Esophagus muscularis mucosa (tissue), 4 donors: ENCODE data around the gene SETD4. TPM values are rescaled to one million over a fixed set of nuclear protein-coding genes. Genes with fewer than 3 reads are reported as not detected.

ENCODE experiments used
- DNase-seq: peaks from one replicate; pipeline ENCODE4 v3.0.0-alpha.2; 2017; ENCODE audit errors: extremely low spot score
- H3K27ac ChIP-seq, 4 donors: fragments of 200-600 bp; sonication (generic); replicated peaks in 1 of 4; 1 replicate in 3 of 4; 2 replicates in 1 of 4; pipeline ENCODE4 v1.5.1; 2016 to 2019; ENCODE audit warnings: mild to moderate bottlenecking in 1 of 4
- H3K27me3 ChIP-seq, 4 donors: fragments of 200-600 bp; sonication (generic); one replicate each; pipeline versions ENCODE4 v1.5.1 to v1.6.0; 2016 to 2019
- H3K36me3 ChIP-seq, 4 donors: fragments of 200-600 bp; sonication (generic); one replicate each; pipeline ENCODE4 v1.5.1; 2016 to 2019
- H3K4me1 ChIP-seq, 4 donors: fragments of 200-600 bp; sonication (generic); one replicate each; pipeline ENCODE4 v1.5.1; 2016 to 2019
- H3K4me3 ChIP-seq, 4 donors: fragments of 200-600 bp; sonication (generic); 1 replicate in 2 of 4; 2 replicates in 2 of 4; pipeline ENCODE4 v1.5.1; 2016 to 2019; ENCODE audit warnings: mild to moderate bottlenecking in 4 of 4, moderate library complexity in 1 of 4
- H3K9me3 ChIP-seq, 4 donors: fragments of 200-600 bp; sonication (generic); 1 replicate in 3 of 4; 2 replicates in 1 of 4; pipeline ENCODE4 v1.5.1; 2016 to 2019
- CTCF ChIP-seq, 3 experiments: fragments of 200-600 bp in 2 of 3; fragments of 450-650 bp in 1 of 3; sonication (generic) in 2 of 3; IDR thresholded peaks; one replicate each; pipeline ENCODE4 v1.5.1; 2017 to 2019; ENCODE audit warnings: antibody characterized with exemption in 3 of 3, mild to moderate bottlenecking in 2 of 3, moderate library complexity in 1 of 3
- EP300 ChIP-seq: sonication (generic); formaldehyde crosslinking; IDR thresholded peaks from one replicate; pipeline ENCODE4 v1.6.1; 2017; ENCODE audit warnings: antibody characterized with exemption
- POLR2A ChIP-seq: fragments of 450-650 bp; IDR thresholded peaks from one replicate; pipeline ENCODE4 v1.6.1; 2017; ENCODE audit warnings: antibody characterized with exemption, moderate library complexity, mild to moderate bottlenecking, low read depth
- POLR2AphosphoS5 ChIP-seq, 2 donors: sonication (generic); formaldehyde crosslinking; IDR thresholded peaks; one replicate each; pipeline ENCODE4 v1.6.1; 2017; ENCODE audit warnings: antibody characterized with exemption in 2 of 2
- WGBS: methylation state at CpG from one replicate; pipeline ENCODE4 v1.1.5; 2018; 5-methylcytosine and 5-hydroxymethylcytosine counted together
- intact Hi-C: fragments of 100-400 bp; cut with DNase I; formaldehyde crosslinking; loops from one replicate; pipeline ENCODE4 v1.15.1; 2023
- small RNA-seq, 3 donors: library from RNA; depleted of rRNA; stranded (forward); fragments of <200 nt; gene quantifications; one replicate each; pipeline ENCODE3, GENCODE V24; 2016
- total RNA-seq, 4 donors: library from RNA; depleted of rRNA; stranded (reverse); fragments of >200 nt; gene quantifications; one replicate each; pipeline versions ENCODE4 v1.1.0 to v1.2.1, GENCODE V29; 2016

SETD4 gene
- total RNA-seq, 4 donors from 2014 or later, result 10.8 to 15.2 (median 13.3) TPM

- intact Hi-C loops, result no loop called here
- Histone ChIP-seq H3K27ac (no peak overlapping the region), H3K27me3 (peaks cover 0 to 7% (median 0%) of the 10 kb centered on the region in 4 donors), H3K4me3 (no peak overlapping the region), H3K36me3 (no peaks in the 10 kb centered on the region), H3K4me1 (peaks cover 0 to 8% (median 3%) of the 10 kb centered on the region in 4 donors), H3K9me3 (no peaks in the 10 kb centered on the region)
- TF ChIP-seq EP300, result no peak
- no peak for TF ChIP-seq POLR2A
- TF ChIP-seq POLR2AphosphoS5 (IDR thresholded peaks at IDR 0.05), result no peak
- no peak for TF ChIP-seq CTCF (IDR thresholded peaks at IDR 0.05)
- WGBS, result 84% methylated on average over 11 of the region's 11 CpGs
- no peak for DNase-seq
Measured at GRCh38 chr21:35984654-35985361, 75.5 kb downstream of the SETD4 start.

Small RNAs within 50 kb of the gene (small RNA-seq; reads per million reads assigned to genes)
- 0 reads per million in 3 donors for gene RNU6-992P

Other genes starting within 250 kb of the SETD4 start
- gene CBR1, start 9.5 kb upstream of the SETD4 start, total RNA-seq, result 100 to 1,000 TPM in 3 of 4 donors, 10 to 100 TPM in 1; 83.3 to 155 (median 121) TPM
- gene CBR3, start 74.6 kb upstream of the SETD4 start, total RNA-seq, result 10 to 100 TPM; 11.4 to 18.5 (median 14.0) TPM
- gene DOP1B, start 96.3 kb upstream of the SETD4 start, total RNA-seq, result 10 to 100 TPM in 2 of 4 donors, 1 to 10 TPM in 2; 6.3 to 15.1 (median 11.2) TPM